ENCODE data around the gene PATJ. TPM values are rescaled to one million over a fixed set of nuclear protein-coding genes. Genes with fewer than 3 reads are reported as not detected.

The PATJ gene
- total RNA-seq, 4 donors from 2014 or later: 54.9 to 187 (median 62.1) TPM

DNA sequence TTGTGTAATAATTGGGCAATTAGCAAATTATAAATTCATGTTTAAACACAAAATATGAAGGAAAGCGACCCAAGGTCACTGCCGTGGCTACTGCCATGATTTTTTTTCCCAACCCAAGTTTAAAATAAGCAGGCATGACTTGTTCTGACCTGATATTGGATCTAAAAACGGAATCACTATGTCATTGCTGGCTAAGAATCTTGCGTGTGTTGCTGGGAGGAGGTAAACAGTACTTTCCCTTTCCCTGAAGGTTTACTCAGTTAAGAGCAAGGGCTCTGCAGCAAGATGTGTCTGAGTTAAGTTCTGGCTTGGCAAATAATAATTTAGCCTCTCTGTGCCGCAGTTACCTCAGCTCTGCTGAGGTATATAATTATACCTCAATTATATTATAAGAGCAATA lies 326.7 kb downstream of the PATJ start:
- no peak overlapping the region for H3K4me3 ChIP-seq
- DNase-seq (ENCODE audit: low spot score in 2 of 2): no peak
- no peaks in the 10 kb centered on the region for H3K9me3 ChIP-seq
- no peaks in the 10 kb centered on the region for H3K36me3 ChIP-seq
- peak overlapping the region; percentile 75 for H3K27ac ChIP-seq
- no peaks in the 10 kb centered on the region for H3K27me3 ChIP-seq
- WGBS: 31% methylated on average over 5 of the region's 5 CpGs
- no peak for TF ChIP-seq EP300 (IDR thresholded peaks at IDR 0.05)
- no peak for TF ChIP-seq POLR2A (IDR thresholded peaks at IDR 0.05)
- peak in 1 of 3 donors; percentile 18 for TF ChIP-seq POLR2AphosphoS5 (IDR thresholded peaks at IDR 0.05)
- no peak for TF ChIP-seq CTCF (IDR thresholded peaks at IDR 0.05)
- peaks cover 23% of the 10 kb centered on the region for H3K4me1 ChIP-seq

DNA sequence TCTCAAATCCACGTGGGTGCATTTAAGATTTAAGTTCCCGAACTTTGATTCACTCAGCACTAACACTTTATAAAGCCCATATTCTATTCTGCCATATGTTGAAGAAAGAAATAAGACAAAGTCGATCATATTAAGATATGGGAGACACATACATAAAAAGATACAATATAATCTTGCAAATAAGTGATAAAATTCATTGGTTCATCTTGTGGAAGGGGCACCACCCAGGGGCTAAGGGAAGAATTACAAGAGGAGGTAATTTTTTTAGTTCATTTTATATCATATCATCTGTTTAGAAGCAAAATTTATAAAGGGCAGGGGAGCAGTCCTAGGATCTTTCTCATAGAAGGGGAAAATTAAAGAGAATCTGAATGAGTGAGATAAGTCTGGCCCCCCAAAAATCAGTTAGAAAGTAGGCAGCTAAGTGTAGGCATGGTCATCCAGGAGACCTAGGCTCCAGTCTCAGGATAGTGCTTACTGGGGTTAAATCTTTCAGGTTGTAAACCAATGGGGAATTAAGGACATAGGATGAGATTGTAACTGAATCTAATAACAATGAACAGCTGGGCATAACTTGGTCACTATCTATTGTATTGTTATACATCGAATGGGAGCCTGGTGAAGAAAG lies 328.2 kb downstream of the PATJ start:
- no peak for DNase-seq (ENCODE audit: low spot score in 2 of 2)

DNA sequence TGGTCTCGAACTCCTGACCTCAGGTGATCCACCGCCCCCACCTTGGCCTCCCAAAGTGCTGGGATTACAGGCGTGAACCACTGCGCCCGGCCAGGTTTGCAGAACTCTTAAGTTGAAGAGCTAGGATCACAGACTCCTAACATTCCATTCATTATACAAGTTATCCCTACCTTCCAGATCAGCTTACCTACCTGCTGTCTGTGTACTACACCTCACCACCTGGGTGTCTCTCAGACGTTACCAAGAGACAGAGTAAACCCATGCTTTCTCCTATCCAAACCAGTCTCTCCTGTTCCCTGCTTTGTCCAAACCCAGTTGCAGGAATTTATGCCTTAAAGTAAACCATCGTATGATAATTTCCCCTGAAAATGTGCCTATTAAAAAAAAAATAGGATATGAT lies 329.4 kb downstream of the PATJ start:
- no peak for DNase-seq (ENCODE audit: low spot score in 2 of 2)
- Histone ChIP-seq H3K27me3 (no peaks in the 10 kb centered on the region), H3K9me3 (no peaks in the 10 kb centered on the region), H3K4me1 (peaks cover 23% of the 10 kb centered on the region), H3K4me3 (no peak overlapping the region), H3K36me3 (no peaks in the 10 kb centered on the region), H3K27ac (no peak overlapping the region)
- WGBS: 90% methylated on average over 7 of the region's 7 CpGs
- TF ChIP-seq POLR2AphosphoS5 (IDR thresholded peaks at IDR 0.05) (no peak), CTCF (IDR thresholded peaks at IDR 0.05) (no peak)

More for the DNA sequence above, 328.2 kb downstream of the PATJ start:
- peaks cover 23% of the 10 kb centered on the region for H3K4me1 ChIP-seq
- H3K27me3 ChIP-seq: no peaks in the 10 kb centered on the region
- no peaks in the 10 kb centered on the region for H3K9me3 ChIP-seq
- WGBS: 66% methylated on average over 4 of the region's 4 CpGs
- no peak overlapping the region for H3K27ac ChIP-seq
- no peaks in the 10 kb centered on the region for H3K36me3 ChIP-seq
- TF ChIP-seq POLR2A (IDR thresholded peaks at IDR 0.05): no peak
- TF ChIP-seq CTCF (IDR thresholded peaks at IDR 0.05): peak in 1 of 2 donors; percentile 17
- no peak for TF ChIP-seq POLR2AphosphoS5 (IDR thresholded peaks at IDR 0.05)
- no peak overlapping the region for H3K4me3 ChIP-seq

GRCh38 chr1:62076286-62076685 lies 334.0 kb downstream of the PATJ start:
- TF ChIP-seq EP300 (IDR thresholded peaks at IDR 0.05) (no peak), POLR2A (IDR thresholded peaks at IDR 0.05) (no peak), POLR2AphosphoS5 (IDR thresholded peaks at IDR 0.05) (no peak), CTCF (IDR thresholded peaks at IDR 0.05) (no peak)
- DNase-seq (ENCODE audit: low spot score in 2 of 2): no peak
- Histone ChIP-seq H3K4me3 (no peak overlapping the region), H3K9me3 (no peaks in the 10 kb centered on the region), H3K4me1 (no peaks in the 10 kb centered on the region), H3K27ac (no peak overlapping the region), H3K36me3 (peaks cover 12% of the 10 kb centered on the region), H3K27me3 (no peaks in the 10 kb centered on the region)
- 67% methylated on average over 3 of the region's 3 CpGs for WGBS

DNA sequence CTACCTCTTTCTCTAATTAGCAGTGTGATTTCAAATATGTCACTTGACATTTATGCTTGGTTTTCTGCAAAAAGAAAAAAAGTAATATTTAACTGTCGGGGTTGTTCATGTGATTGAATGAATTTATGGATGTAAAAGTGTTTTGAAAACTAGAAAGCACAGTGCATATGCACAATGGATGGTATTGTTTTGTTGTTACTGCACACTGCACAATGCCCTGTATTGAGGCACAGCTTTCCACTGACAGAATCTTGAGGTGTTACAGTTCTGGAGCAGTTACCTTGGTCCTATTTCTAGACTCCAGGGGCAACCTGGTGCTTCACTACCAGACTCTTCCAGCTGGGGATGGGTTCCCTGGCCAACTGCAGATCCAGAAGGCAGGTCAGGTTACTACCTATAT lies 335.5 kb downstream of the PATJ start:
- Histone ChIP-seq H3K36me3 (peaks cover 12% of the 10 kb centered on the region), H3K4me3 (no peak overlapping the region), H3K9me3 (no peaks in the 10 kb centered on the region), H3K27ac (no peak overlapping the region), H3K4me1 (no peaks in the 10 kb centered on the region), H3K27me3 (no peaks in the 10 kb centered on the region)
- DNase-seq (ENCODE audit: low spot score in 2 of 2): no peak
- 81% methylated on average over 1 of the region's 1 CpG for WGBS
- TF ChIP-seq POLR2AphosphoS5 (IDR thresholded peaks at IDR 0.05) (no peak), CTCF (IDR thresholded peaks at IDR 0.05) (no peak), POLR2A (IDR thresholded peaks at IDR 0.05) (no peak), EP300 (IDR thresholded peaks at IDR 0.05) (no peak)
